ENCODE results near the gene OR2T3.
"Not testable (repeated sequence)": the region's sequence is repeated elsewhere in the genome, so short reads cannot be mapped to it uniquely, and the experiment has no call there.

DNA sequence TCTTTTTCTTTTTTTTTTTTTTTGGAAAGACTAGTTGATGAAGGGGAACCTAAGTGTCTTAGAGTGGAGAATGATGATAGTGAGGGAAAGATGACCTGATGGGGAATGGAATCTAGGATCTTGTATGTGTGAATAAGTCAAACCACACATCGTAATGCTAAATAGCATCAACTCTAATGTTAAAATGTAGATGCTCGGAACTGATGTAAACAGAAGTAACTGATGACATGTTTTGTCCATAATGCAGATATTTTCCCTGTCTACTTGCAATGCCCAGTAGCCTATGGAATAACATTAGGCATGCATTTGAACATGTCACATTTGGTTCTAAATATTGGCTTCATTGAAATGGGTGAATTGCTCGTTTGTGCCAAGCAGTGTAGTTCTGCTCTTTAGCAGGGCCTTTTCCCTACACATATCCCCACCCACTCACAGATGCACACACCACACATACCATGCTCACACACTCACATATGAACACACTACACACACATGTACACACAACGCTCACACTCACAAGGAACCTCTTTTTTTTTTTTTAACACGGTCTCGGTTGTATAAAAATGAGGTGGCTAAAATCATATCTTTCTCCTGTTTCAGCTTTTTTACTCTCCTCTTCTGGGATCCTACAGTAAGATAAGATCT, 23.2 kb upstream of the OR2T3 start:
- TF ChIP-seq, protein P1, sequence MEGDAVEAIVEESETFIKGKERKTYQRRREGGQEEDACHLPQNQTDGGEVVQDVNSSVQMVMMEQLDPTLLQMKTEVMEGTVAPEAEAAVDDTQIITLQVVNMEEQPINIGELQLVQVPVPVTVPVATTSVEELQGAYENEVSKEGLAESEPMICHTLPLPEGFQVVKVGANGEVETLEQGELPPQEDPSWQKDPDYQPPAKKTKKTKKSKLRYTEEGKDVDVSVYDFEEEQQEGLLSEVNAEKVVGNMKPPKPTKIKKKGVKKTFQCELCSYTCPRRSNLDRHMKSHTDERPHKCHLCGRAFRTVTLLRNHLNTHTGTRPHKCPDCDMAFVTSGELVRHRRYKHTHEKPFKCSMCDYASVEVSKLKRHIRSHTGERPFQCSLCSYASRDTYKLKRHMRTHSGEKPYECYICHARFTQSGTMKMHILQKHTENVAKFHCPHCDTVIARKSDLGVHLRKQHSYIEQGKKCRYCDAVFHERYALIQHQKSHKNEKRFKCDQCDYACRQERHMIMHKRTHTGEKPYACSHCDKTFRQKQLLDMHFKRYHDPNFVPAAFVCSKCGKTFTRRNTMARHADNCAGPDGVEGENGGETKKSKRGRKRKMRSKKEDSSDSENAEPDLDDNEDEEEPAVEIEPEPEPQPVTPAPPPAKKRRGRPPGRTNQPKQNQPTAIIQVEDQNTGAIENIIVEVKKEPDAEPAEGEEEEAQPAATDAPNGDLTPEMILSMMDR (IDR thresholded peaks at IDR 0.05) = not testable (repeated sequence)
- TF ChIP-seq POLR2A, POLR2AphosphoS5, EP300 (IDR thresholded peaks at IDR 0.05): not testable (repeated sequence)
